ENCODE results near the gene VWA3B. TPM values are rescaled to one million over a fixed set of nuclear protein-coding genes. Genes with fewer than 3 reads are reported as not detected.

VWA3B gene
- total RNA-seq, 2 donors from 2014 or later, result 1.8 to 3.2 TPM

DNA sequence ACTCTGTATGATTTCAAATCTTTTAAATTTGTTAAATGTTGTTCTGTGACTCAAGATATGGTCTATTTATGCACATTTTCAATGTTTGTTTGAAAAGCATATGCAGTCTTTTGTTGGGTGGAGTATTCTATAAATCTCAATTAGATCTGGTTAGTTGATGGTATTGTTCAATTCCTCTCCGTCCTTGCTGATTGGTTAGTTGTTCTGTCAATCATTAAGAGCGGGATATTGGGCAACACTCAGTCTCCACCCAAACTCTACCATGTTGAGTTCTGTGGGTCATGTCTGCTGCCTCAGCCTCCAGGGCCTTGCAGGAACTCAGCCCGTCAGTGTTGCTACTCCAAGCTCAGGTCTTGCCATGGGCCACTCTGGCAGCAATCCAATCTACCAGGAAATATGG lies 118.9 kb downstream of the VWA3B start:
- H3K9ac ChIP-seq (ENCODE audit: low read depth in 2 of 2, low read length in 2 of 2), result no peak overlapping the region
- intact Hi-C loops (cut with DNase I), result no loop called here
- no peaks in the 10 kb centered on the region for H3K27me3 ChIP-seq
- H3K4me3 ChIP-seq, result no peak overlapping the region
- no peaks in the 10 kb centered on the region for H3K9me3 ChIP-seq
- H3K27ac ChIP-seq, result no peak overlapping the region
- DNase-seq, result no peak
- H3K4me1 ChIP-seq, result no peaks in the 10 kb centered on the region
- H3K36me3 ChIP-seq, result no peaks in the 10 kb centered on the region
- TF ChIP-seq, protein P1, sequence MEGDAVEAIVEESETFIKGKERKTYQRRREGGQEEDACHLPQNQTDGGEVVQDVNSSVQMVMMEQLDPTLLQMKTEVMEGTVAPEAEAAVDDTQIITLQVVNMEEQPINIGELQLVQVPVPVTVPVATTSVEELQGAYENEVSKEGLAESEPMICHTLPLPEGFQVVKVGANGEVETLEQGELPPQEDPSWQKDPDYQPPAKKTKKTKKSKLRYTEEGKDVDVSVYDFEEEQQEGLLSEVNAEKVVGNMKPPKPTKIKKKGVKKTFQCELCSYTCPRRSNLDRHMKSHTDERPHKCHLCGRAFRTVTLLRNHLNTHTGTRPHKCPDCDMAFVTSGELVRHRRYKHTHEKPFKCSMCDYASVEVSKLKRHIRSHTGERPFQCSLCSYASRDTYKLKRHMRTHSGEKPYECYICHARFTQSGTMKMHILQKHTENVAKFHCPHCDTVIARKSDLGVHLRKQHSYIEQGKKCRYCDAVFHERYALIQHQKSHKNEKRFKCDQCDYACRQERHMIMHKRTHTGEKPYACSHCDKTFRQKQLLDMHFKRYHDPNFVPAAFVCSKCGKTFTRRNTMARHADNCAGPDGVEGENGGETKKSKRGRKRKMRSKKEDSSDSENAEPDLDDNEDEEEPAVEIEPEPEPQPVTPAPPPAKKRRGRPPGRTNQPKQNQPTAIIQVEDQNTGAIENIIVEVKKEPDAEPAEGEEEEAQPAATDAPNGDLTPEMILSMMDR (IDR thresholded peaks at IDR 0.05), result no peak

- no peak for DNase-seq
Observed at GRCh38 chr2:98212092-98213000, 125.4 kb downstream of the VWA3B start.

DNA sequence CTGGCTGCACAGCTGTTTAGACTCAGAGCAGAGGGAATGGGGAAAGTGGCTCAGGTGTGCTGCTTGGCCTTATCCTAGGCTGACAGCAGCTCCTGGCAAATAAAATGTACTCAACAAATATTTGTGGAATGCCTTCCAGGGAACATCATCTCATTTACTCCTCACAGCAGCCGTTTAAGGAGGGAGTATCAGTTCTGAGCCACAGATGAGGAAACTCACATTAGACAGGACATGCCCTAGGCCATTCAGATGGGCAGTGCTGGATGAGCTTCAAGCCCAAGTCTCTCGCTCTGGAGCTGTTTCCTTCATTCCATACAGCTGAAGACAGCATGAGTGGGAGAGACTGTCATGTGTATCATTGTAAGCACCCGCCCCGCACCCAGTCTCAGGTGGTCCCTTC lies 129.6 kb downstream of the VWA3B start:
- no peak overlapping the region for H3K9ac ChIP-seq (ENCODE audit: low read depth in 2 of 2, low read length in 2 of 2)
- TF ChIP-seq, protein P1 (IDR thresholded peaks at IDR 0.05), result no peak
- no peak for DNase-seq

More at GRCh38 chr2:98212092-98213000, 125.4 kb downstream of the VWA3B start:
- no peak overlapping the region for H3K4me3 ChIP-seq
- H3K36me3 ChIP-seq, result no peaks in the 10 kb centered on the region
- no peak overlapping the region for H3K9ac ChIP-seq (ENCODE audit: low read depth in 2 of 2, low read length in 2 of 2)
- TF ChIP-seq, protein P1 (IDR thresholded peaks at IDR 0.05), result no peak
- intact Hi-C loops (cut with DNase I), result no loop called here
- H3K4me1 ChIP-seq, result no peaks in the 10 kb centered on the region
- no peaks in the 10 kb centered on the region for H3K27me3 ChIP-seq
- no peaks in the 10 kb centered on the region for H3K9me3 ChIP-seq
- H3K27ac ChIP-seq, result no peak overlapping the region

DNA sequence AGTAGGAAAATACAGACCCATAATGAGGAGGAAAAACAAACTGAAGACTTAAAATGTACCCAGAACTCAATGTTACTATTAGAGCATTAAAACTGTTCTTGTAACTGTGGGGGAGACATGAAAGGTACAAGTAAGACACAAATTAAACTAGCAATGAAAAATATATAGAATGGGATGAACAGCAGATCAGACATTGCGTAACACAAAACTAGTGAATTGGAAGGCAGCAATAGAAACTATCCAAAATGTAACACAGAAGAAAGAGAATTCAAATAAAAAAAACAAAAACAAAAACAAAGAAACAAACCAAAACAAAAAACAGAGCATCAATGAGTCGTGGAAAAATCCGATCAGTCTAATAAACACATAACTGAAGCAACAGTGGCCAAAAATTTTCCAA lies 132.2 kb downstream of the VWA3B start:
- no peak for DNase-seq
- H3K27ac ChIP-seq, result no peak overlapping the region
- H3K27me3 ChIP-seq, result no peaks in the 10 kb centered on the region
- no peaks in the 10 kb centered on the region for H3K9me3 ChIP-seq
- no peak overlapping the region for H3K4me3 ChIP-seq
- no peaks in the 10 kb centered on the region for H3K36me3 ChIP-seq
- no peaks in the 10 kb centered on the region for H3K4me1 ChIP-seq
- intact Hi-C loops (cut with DNase I), result no loop called here
- TF ChIP-seq, protein P1 (IDR thresholded peaks at IDR 0.05), result no peak
- H3K9ac ChIP-seq (ENCODE audit: low read depth in 2 of 2, low read length in 2 of 2), result no peak overlapping the region

More for the DNA sequence above, 129.6 kb downstream of the VWA3B start:
- no peaks in the 10 kb centered on the region for H3K9me3 ChIP-seq
- H3K27ac ChIP-seq, result no peak overlapping the region
- no peaks in the 10 kb centered on the region for H3K4me1 ChIP-seq
- no peaks in the 10 kb centered on the region for H3K36me3 ChIP-seq
- intact Hi-C loops (cut with DNase I), result no loop called here
- H3K4me3 ChIP-seq, result no peak overlapping the region
- H3K27me3 ChIP-seq, result no peaks in the 10 kb centered on the region

GRCh38 chr2:98233941-98234340 lies 147.0 kb downstream of the VWA3B start:
- H3K27ac ChIP-seq, result no peak overlapping the region
- H3K4me3 ChIP-seq, result no peak overlapping the region
- no peaks in the 10 kb centered on the region for H3K27me3 ChIP-seq
- no peaks in the 10 kb centered on the region for H3K4me1 ChIP-seq
- no peak for DNase-seq
- no peaks in the 10 kb centered on the region for H3K9me3 ChIP-seq
- TF ChIP-seq, protein P1 (IDR thresholded peaks at IDR 0.05), result no peak
- H3K36me3 ChIP-seq, result no peaks in the 10 kb centered on the region
- H3K9ac ChIP-seq (ENCODE audit: low read depth in 2 of 2, low read length in 2 of 2), result no peak overlapping the region
- intact Hi-C loops (cut with DNase I), result no loop called here

All from colonic mucosa (tissue), 4 donors.